Lower leg skin (tissue), 3 donors: ENCODE measurements around the gene RAB5B.

Experiments
- POLR2A ChIP-seq, 2 donors: fragments of 450-650 bp; IDR thresholded peaks; one replicate each; pipeline ENCODE4 v1.6.1; 2016 to 2017; ENCODE audit warnings: antibody characterized with exemption in 2 of 2, mild to moderate bottlenecking in 1 of 2, moderate library complexity in 1 of 2
- TF ChIP-seq, protein P1 (sequence below), 3 donors: fragments of 450-650 bp; IDR thresholded peaks; one replicate each; pipeline ENCODE4 v1.5.1; 2016; ENCODE audit warnings: antibody characterized with exemption in 3 of 3, mild to moderate bottlenecking in 3 of 3, moderate library complexity in 2 of 3

DNA sequence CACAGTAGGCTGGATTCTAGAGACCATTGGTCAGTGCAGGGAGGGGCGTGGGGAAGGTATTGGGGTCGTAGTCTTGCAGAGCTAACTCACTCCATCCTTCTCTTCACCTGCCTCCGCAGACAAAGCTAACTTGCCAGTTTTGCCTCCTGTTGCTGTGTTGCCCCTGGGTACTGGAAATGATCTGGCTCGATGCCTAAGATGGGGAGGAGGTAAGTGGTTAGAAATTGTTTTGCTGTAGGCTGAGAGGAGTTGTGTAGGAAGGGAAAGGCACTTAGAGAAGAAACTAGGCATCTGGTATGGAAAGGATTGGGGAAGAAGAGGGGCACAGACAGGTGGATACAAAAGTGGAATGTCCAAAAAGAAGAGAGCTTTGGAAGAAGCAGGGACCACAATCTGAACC lies 31.8 kb upstream of the RAB5B start:
- no peak for TF ChIP-seq POLR2A (IDR thresholded peaks at IDR 0.05)
- TF ChIP-seq, protein P1, sequence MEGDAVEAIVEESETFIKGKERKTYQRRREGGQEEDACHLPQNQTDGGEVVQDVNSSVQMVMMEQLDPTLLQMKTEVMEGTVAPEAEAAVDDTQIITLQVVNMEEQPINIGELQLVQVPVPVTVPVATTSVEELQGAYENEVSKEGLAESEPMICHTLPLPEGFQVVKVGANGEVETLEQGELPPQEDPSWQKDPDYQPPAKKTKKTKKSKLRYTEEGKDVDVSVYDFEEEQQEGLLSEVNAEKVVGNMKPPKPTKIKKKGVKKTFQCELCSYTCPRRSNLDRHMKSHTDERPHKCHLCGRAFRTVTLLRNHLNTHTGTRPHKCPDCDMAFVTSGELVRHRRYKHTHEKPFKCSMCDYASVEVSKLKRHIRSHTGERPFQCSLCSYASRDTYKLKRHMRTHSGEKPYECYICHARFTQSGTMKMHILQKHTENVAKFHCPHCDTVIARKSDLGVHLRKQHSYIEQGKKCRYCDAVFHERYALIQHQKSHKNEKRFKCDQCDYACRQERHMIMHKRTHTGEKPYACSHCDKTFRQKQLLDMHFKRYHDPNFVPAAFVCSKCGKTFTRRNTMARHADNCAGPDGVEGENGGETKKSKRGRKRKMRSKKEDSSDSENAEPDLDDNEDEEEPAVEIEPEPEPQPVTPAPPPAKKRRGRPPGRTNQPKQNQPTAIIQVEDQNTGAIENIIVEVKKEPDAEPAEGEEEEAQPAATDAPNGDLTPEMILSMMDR (IDR thresholded peaks at IDR 0.05) = no peak
